HG02970 (cell line): Measurements from ENCODE around the gene IP6K3.

Experiments
- ATAC-seq: cut with Tn5 transposase; IDR thresholded peaks from one replicate; pipeline ENCODE4 v1.9.1; 2021; ENCODE audit warnings: mild to moderate bottlenecking, moderate library complexity, moderate number of reproducible peaks; ENCODE audit not compliant: unreplicated experiment, low FRiP score

The IP6K3 gene

DNA sequence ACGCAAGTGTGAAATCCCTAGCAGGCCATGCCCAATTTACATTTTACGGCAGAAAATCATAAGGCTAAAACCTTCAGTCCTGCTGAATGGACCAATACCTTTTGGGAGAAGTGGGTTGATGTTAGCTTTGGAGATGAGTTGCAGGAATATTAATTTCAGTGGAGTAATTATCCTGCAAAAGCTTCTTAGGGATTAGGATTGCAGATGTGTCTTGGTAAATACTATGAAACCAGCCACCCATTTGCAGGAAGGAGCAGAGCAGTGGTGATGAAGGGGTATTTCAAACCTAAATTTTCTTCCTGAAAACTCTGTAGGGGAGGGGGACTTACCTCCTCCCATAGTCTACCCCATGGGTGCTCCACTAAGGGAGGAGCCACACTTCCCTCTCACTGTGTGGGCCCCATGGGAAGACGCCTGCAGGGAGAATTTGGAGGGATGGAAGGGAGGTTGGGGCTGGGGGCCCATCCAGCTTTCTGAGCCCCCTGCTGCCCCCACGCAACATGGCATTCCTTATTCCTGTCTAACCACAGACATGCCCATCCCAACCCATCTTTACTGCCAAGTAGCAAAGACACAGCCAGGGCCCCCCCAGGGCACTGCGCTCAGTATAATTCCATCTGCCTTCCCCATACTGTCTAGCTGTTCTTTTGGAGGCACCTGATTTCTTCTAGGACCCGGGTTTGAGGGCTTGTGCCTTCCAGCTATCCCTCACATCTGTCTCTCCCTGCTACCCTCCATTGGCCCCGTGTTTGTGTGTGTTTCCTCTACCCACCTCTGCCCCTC is 20.6 kb downstream of the IP6K3 start:
- ATAC-seq: no peak

DNA sequence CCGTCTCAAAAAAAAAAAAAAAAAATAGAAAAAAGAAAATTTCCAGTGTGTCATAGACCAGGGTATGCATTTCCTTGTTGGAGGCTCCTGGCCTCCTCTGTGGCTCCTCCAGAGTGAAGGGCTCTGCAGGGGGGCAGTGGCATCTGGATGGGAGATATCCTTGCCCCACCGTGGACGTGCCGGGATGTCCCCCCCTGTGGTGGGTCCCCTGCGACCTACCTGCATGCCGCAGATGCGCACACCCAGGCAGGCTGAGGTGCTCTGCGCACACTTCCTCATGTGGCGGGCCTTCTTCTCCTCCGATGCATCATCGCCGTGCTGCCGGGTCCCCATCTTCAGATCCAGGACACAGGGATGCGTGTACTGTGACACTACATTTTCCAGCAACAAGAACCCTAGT is 21.5 kb downstream of the IP6K3 start:
- ATAC-seq: no peak

DNA sequence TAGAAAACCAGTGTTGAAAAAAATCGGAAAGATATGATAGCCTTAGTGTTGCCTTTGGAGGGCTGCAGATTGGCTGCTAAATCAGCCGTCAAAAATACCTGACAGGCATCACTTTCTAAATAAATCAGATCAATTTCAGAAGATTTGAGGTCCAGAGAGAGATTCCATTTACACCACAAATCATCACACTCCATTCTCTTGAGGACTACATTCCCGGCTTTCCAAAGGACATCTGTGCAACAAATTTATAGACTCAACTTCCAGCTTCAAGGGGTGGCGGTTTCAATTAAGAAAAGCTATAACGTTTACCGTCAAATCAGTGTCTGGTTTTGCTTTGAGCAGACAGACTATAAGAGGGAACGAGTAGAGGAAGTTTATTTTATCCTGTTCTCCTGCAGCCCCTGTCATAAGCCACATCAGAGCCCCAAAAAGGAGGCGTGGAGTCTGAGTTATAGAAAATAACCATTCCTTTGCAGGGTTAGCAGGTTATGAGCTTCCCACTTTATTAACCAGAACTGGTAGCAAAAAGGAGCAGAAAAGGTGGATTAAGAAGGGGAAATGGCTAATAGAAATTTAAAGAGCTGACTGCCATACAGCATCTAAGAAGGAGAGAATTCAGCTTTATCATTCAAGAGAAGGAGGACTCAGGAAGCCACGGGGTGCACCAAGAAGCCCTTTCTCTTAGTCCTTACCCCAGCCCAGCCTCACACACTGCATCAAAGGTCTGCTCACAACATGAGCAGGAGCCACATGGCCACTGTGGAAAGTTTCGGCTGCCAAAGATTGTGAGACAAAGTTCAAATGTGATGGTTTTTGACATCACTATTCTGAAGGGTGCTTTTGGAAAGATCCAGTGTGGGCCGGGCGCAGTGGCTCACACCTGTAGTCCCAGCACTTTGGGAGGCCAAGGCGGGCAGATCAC is 22.3 kb downstream of the IP6K3 start:
- ATAC-seq: no peak

- no peak for ATAC-seq
Observed at GRCh38 chr6:33723371-33724085, 23.2 kb downstream of the IP6K3 start.

DNA sequence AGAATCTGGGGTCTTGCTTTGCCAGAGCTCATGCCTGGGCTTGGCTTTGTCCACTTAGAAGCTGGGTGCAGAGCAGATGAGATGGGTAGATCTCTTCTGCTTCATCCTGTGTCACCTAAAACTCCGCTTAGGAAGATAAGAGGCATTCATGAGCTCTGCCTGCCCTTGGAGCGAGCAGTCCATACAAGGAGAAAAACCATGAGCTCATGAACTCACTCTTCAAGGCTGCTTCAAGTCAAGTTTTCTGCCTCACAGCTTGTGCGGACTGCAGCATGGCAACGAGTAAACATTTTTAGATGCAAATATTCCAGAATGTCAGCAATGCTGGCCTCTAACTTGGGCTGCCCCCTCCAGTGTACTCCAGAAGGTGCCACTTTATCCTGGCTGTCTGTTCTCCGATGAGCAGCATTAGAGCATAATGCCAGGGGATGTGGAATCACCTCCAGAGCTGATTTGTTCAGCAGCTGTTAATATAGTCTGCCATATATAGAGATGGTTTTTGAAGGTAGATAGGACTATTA is 24.5 kb downstream of the IP6K3 start:
- ATAC-seq: no peak

DNA sequence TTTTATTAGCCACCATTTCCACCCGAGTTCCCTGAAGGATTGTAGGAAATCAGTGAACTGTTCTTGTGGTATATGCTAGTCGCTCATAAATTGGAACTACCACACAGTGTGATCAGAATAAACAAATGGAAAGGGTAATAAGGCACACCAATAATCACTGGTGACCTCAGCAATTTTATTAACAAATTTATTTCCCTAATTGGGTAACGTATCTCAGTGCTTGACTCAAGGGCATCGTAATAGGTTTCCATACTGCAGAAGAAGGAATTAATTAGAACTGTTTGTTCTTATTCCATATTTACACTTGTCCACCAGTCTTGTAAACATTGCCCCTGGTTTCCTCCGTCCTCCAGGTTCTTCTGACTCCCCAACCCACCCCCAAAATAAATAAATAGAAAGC is 25.2 kb downstream of the IP6K3 start:
- no peak for ATAC-seq

DNA sequence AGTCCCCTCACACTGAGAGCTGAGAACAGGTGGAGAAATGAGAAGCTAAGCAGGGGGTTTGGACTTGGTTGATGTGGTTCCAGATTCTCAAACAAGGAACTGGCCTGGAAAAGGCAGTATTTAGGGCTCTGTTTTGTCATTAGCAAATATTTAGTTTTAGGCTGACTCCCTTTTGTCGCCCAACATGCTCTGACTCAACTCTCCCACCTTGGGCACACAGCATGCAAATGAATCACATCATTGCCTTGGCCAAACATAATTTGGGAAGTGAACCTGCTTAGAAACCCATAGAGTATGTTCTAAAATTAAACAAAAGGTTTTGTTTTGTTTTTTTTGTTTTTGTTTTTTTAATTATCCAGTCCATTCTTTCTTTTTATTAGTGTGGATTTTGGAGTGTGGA is 25.7 kb downstream of the IP6K3 start:
- ATAC-seq: no peak

DNA sequence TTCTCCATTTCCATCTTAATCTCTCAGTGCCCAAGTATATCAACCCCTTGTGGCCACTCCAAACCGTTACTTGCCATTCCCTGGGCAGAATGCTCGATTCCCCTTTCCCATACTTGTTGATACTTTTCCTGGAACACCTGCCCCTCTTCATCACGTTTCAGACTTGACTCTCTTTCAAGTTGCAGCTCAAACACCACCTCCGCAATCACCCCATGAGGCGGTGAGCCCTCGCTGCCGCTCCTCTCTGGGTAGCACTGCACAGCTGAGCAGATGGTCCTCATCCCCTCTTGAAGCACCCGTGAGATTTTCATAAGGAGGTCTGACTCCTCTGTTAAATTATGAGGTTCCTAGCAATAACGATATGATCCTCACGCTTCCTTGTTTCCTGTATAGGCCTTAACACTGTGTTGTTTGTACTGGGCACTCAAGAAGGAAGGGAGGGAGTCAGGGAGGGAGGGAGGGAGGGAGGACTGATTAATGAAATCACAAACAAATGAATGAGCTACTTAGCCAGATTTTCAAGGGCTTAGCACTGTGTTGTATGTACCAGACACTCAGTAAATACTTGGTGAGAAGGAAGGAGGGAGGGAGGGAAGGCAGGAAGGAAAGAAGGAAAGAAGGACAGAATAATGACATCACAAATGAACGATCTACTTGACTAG is 27.2 kb downstream of the IP6K3 start:
- ATAC-seq: no peak

DNA sequence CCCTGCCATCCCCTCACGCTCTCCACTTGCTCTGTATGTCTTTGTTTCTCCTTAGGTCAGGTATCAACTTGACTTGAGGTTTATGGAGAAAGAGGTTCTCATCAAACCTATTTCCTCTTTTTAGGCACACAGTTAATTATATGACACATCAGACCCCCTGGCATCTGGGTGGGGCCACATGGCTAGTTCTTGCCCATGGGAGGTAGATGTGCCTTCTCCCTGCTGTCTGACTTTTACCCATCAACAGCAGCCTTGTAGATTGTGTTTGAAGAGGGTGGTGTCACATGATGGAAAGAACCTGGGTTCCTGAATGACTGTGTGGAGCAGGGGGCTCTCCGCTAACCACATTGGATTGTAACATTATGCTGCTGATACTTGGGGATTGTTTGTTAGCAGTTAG is 28.0 kb downstream of the IP6K3 start:
- no peak for ATAC-seq

- no peak for ATAC-seq
Observed at GRCh38 chr6:33717934-33718455, 28.7 kb downstream of the IP6K3 start.

DNA sequence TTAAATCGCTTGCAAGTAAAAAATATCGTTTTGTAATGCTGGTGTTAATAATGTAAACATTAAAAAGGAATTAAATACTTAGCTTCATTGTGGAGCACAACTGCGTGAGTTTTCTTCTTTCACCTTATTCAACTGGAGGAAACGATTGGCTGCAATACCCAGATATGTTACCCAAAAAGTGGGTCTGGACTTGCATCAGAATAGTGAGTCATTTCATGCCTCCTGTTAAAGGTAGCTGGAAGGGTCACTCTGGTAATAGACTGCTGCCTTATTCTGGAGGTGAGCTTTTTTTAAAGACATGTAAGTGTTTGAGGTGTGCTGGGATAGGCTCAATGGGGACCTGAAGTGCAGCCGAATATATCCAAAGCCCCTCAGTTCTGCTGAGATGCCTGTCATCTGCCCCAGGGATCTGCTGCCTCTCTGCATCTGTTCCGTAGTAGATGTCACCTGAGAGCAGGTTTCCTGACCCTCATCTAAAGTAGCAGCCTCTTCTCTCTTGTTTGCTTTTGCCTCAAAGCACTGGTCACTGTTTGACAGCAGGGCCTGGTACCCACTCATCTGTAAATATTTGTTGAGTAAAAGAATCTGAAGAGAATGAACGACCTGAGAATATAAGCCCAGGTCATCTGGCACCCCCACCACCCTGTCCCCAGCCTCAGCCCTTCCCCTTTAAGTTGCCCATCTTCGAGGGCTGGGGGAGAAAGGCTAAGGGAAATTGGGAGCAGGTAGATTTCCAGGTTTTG is 29.6 kb downstream of the IP6K3 start:
- ATAC-seq: no peak

- ATAC-seq: no peak
Observed at GRCh38 chr6:33716379-33716778, 30.3 kb downstream of the IP6K3 start.

GRCh38 chr6:33714385-33715040 is 32.2 kb downstream of the IP6K3 start:
- ATAC-seq: no peak

DNA sequence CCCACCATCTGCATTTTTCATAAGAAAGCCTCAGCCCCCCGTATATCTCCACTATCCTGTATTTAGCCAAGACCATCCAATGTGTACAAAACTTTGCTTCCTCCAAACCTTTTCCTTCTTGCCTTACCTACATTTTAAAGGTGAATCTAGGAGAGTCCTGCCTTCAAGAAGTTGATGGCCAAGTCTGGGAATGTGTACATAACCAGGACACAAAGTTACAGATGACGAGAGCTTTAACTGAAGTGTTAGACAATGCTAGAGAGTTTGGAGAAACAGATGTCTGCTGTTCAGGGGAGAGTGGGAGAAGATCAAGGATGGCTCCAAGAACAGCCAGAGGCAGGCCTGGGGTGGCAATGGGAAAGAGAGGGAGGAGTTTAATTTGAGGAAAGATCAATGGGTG is 32.9 kb downstream of the IP6K3 start:
- no peak for ATAC-seq

GRCh38 chr6:33712914-33713313 is 33.8 kb downstream of the IP6K3 start:
- ATAC-seq: no peak

GRCh38 chr6:33711140-33712129 is 35.3 kb downstream of the IP6K3 start, which contains the start of gene UQCC2:
Gene UQCC2, minus strand, starts transcription at chr6:33711700. Its CDS starts 14 bp downstream, at chr6:33711686.
- peak; percentile 92 for ATAC-seq

GRCh38 chr6:33710296-33711121 is 36.2 kb downstream of the IP6K3 start:
- ATAC-seq: no peak
